SK-N-SH (cell line): Measurements from ENCODE around the gene MACROD2. TPM values are rescaled to one million over a fixed set of nuclear protein-coding genes. Genes with fewer than 3 reads are reported as not detected.

ENCODE experiments used
- CTCF ChIA-PET: fragments of 300-600, 350-600 bp; formaldehyde crosslinking; extraction: SDS; loops from one replicate; lab custom pipeline; 2021; lab: Yijun Ruan, JAX
- POLR2A ChIA-PET: fragments of 350-600 bp; sonication (Branson Sonifier 250); formaldehyde crosslinking; extraction: SDS; loops from one replicate; lab custom pipeline; 2020; ENCODE audit warnings: antibody characterized with exemption, inconsistent platforms; lab: Yijun Ruan, JAX
- DNase-seq: peaks from one replicate; pipeline ENCODE4 v3.0.0; 2012
- H2AFZ ChIP-seq: fragments of 200-600 bp; sonication (generic); 2 replicates; pipeline ENCODE4 v1.8.1; 2016; ENCODE audit warnings: antibody characterized with exemption, mild to moderate bottlenecking, low read depth
- H3F3A ChIP-seq: fragments of 200-600 bp; sonication (generic); replicated peaks from 2 replicates; pipeline ENCODE3; 2016; ENCODE audit warnings: antibody characterized with exemption, mild to moderate bottlenecking; ENCODE audit not compliant: insufficient read depth
- H3K27ac ChIP-seq, 2 experiments: fragments of 200-500 bp in 1 of 2; fragments of 200-600 bp in 1 of 2; sonication (Bioruptor generic) in 1 of 2; sonication (generic), shearing (Covaris generic) in 1 of 2; 2 replicates each; pipeline versions ENCODE4 v1.5.1 to v1.6.1; 2014 to 2016; ENCODE audit warnings: low read depth in 2 of 2, inconsistent platforms in 1 of 2, low read length in 1 of 2, mild to moderate bottlenecking in 1 of 2, mixed read lengths in 1 of 2
- H3K27me3 ChIP-seq: fragments of 200-600 bp; sonication (generic), shearing (Covaris generic); 2 replicates; pipeline ENCODE4 v1.6.1; 2016; ENCODE audit warnings: mixed run types; ENCODE audit not compliant: insufficient read depth
- H3K36me3 ChIP-seq, 2 experiments: fragments of 200-500 bp in 1 of 2; fragments of 200-600 bp in 1 of 2; sonication (Bioruptor generic) in 1 of 2; sonication (generic) in 1 of 2; replicated peaks in 1 of 2; 2 replicates each; pipeline versions ENCODE3 to v1.5.1; 2014 to 2016; ENCODE audit warnings: low read length in 1 of 2, mild to moderate bottlenecking in 1 of 2; ENCODE audit not compliant: insufficient read depth in 2 of 2, control insufficient read depth in 1 of 2
- H3K4me1 ChIP-seq, 2 experiments: fragments of 200-500 bp in 1 of 2; fragments of 200-600 bp in 1 of 2; sonication (Bioruptor generic) in 1 of 2; sonication (generic), shearing (Covaris generic) in 1 of 2; 2 replicates each; pipeline versions ENCODE4 v1.5.1 to v1.6.1; 2014 to 2016; ENCODE audit warnings: low read depth in 1 of 2, low read length in 1 of 2, mixed run types in 1 of 2; ENCODE audit not compliant: insufficient read depth in 2 of 2, control insufficient read depth in 1 of 2
- H3K4me2 ChIP-seq: fragments of 200-600 bp; sonication (generic), shearing (Covaris generic); 2 replicates; pipeline ENCODE4 v1.6.1; 2017; ENCODE audit warnings: mixed run types
- H3K4me3 ChIP-seq, 2 experiments: fragments of 200-500 bp in 1 of 2; fragments of 200-600 bp in 1 of 2; sonication (Bioruptor generic) in 1 of 2; sonication (generic), shearing (Covaris generic) in 1 of 2; 2 replicates each; pipeline versions ENCODE4 v1.5.1 to v1.8.1; 2014 to 2016; ENCODE audit warnings: low read depth in 2 of 2, inconsistent platforms in 1 of 2, low read length in 1 of 2, mild to moderate bottlenecking in 1 of 2, mixed read lengths in 1 of 2, moderate library complexity in 1 of 2
- H3K79me2 ChIP-seq: fragments of 200-600 bp; sonication (generic); 2 replicates; pipeline ENCODE4 v1.8.1; 2017; ENCODE audit warnings: mild to moderate bottlenecking; ENCODE audit not compliant: insufficient read depth
- H3K9ac ChIP-seq: fragments of 200-600 bp; sonication (generic); 2 replicates; pipeline ENCODE4 v1.6.1; 2017; ENCODE audit warnings: mixed run types
- H3K9me2 ChIP-seq: fragments of 200-600 bp; sonication (generic); 2 replicates; pipeline ENCODE4 v1.6.1; 2017; ENCODE audit warnings: mixed run types
- H3K9me3 ChIP-seq: fragments of 200-600 bp; sonication (generic); 2 replicates; pipeline ENCODE4 v1.6.1; 2017; ENCODE audit warnings: mixed run types, mild to moderate bottlenecking, moderate library complexity
- H4K20me1 ChIP-seq: fragments of 200-600 bp; sonication (generic); 2 replicates; pipeline ENCODE4 v1.6.1; 2017; ENCODE audit warnings: mild to moderate bottlenecking, mixed run types; ENCODE audit not compliant: insufficient read depth
- CHD2 ChIP-seq: fragments of 150-350 bp; IDR thresholded peaks from 2 replicates; pipeline ENCODE4 v1.6.1; 2018; ENCODE audit warnings: low read length; ENCODE audit not compliant: partially characterized antibody
- ELF1 ChIP-seq: IDR thresholded peaks from 2 replicates; pipeline ENCODE4 v1.4.0; 2012
- EP300 ChIP-seq, 2 experiments: IDR thresholded peaks; 2 replicates each; pipeline versions ENCODE4 v1.4.0 to v1.6.1; 2012; ENCODE audit warnings: borderline replicate concordance in 1 of 2, low read depth in 1 of 2, low read length in 1 of 2
- EZH2phosphoT487 ChIP-seq: fragments of 200-600 bp; sonication (generic); IDR thresholded peaks from 2 replicates; pipeline ENCODE4 v1.6.1; 2017; ENCODE audit warnings: low read depth, mixed run types, mild to moderate bottlenecking, antibody characterized with exemption, moderate library complexity, borderline replicate concordance
- FOXM1 ChIP-seq: IDR thresholded peaks from 2 replicates; pipeline ENCODE4 v1.4.0; 2012; ENCODE audit warnings: low read depth, mild to moderate bottlenecking
- GABPA ChIP-seq: IDR thresholded peaks from 2 replicates; pipeline ENCODE4 v1.4.0; 2012; ENCODE audit warnings: low read depth, mild to moderate bottlenecking
- JUND ChIP-seq: IDR thresholded peaks from 2 replicates; pipeline ENCODE4 v1.4.0; 2012
- MAX ChIP-seq: IDR thresholded peaks from 2 replicates; pipeline ENCODE4 v1.4.0; 2012; ENCODE audit warnings: low read depth
- MXI1 ChIP-seq: IDR thresholded peaks from 2 replicates; pipeline ENCODE4 v1.6.1; 2012; ENCODE audit warnings: mild to moderate bottlenecking, low read depth, low read length, improper control_type of control experiment
- RCOR1 ChIP-seq: fragments of 150-350 bp; IDR thresholded peaks from 2 replicates; pipeline ENCODE4 v1.6.1; 2017; ENCODE audit warnings: antibody characterized with exemption, low read length
- RFX5 ChIP-seq: IDR thresholded peaks from 2 replicates; pipeline ENCODE4 v1.6.1; 2012; ENCODE audit warnings: mild to moderate bottlenecking, improper control_type of control experiment, low read length
- RXRA ChIP-seq: IDR thresholded peaks from 2 replicates; pipeline ENCODE4 v1.4.0; 2012; ENCODE audit warnings: low read depth, mild to moderate bottlenecking, borderline replicate concordance
- SIN3A ChIP-seq: IDR thresholded peaks from 2 replicates; pipeline ENCODE4 v1.6.1; 2012; ENCODE audit warnings: low read depth, mild to moderate bottlenecking, low read length, moderate library complexity, borderline replicate concordance
- SMC3 ChIP-seq: IDR thresholded peaks from 2 replicates; pipeline ENCODE4 v1.6.1; 2012; ENCODE audit warnings: low read depth, low read length, improper control_type of control experiment
- TAF1 ChIP-seq: IDR thresholded peaks from 2 replicates; pipeline ENCODE4 v1.6.1; 2012; ENCODE audit warnings: low read depth, mild to moderate bottlenecking, low read length, moderate library complexity, borderline replicate concordance
- TCF12 ChIP-seq: IDR thresholded peaks from 2 replicates; pipeline ENCODE4 v1.4.0; 2012
- TEAD4 ChIP-seq: IDR thresholded peaks from 2 replicates; pipeline ENCODE4 v1.4.0; 2012; ENCODE audit warnings: mild to moderate bottlenecking, borderline replicate concordance; ENCODE audit not compliant: insufficient read depth
- YY1 ChIP-seq: IDR thresholded peaks from 2 replicates; pipeline ENCODE4 v1.4.0; 2012; ENCODE audit warnings: low read depth, mild to moderate bottlenecking
- WGBS: methylation state at CpG from one replicate; pipeline ENCODE4 v1.1.6; 2017; ENCODE audit warnings: low lambda C conversion rate; 5-methylcytosine and 5-hydroxymethylcytosine counted together
- polyA plus RNA-seq, 3 experiments: library from polyadenylated mRNA; depleted of rRNA; stranded (reverse); fragments of >200 nt; gene quantifications; 2 replicates each; pipeline ENCODE4 v1.2.3, GENCODE V29; 2012
- TF ChIP-seq, protein P1 (sequence below): IDR thresholded peaks from 2 replicates; pipeline ENCODE4 v1.4.0; 2012; ENCODE audit warnings: low read depth, borderline replicate concordance
- TF ChIP-seq, protein P2 (sequence below): fragments of 150-350 bp; IDR thresholded peaks from 2 replicates; pipeline ENCODE4 v1.6.1; 2017; ENCODE audit warnings: antibody characterized with exemption, low read length, low read depth, borderline replicate concordance

MACROD2 gene
- polyA plus RNA-seq, 1 of the 3 experiments (the other 2 are of a cell fraction) = 0.33 TPM

DNA sequence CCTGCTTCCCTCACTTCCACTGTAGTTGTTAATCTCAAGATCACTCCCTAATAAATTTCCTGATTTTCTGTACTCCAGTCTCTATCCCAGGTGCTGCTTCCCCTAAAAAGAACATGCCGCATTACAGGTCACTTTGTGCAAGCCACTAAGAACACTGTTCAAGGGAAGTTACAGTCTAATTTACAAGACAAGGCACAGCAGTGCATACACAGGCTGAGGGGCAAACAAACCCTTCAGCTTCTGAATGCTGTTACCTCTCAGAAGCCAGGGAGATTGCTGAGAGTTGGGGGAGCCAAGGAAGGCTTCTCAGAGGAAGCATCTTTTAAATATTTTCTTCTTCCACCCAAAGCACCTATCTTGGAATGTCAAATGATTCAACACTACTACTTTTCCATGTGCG, 787.4 kb downstream of the MACROD2 start:
- WGBS = 96% methylated on average over 2 of the region's 2 CpGs
- Histone ChIP-seq H3K27ac (no peak overlapping the region), H3K9me2 (no peaks in the 10 kb centered on the region), H3K36me3 (no peaks in the 10 kb centered on the region), H3K9ac (no peak overlapping the region), H3K4me3 (no peak overlapping the region), H3K9me3 (no peaks in the 10 kb centered on the region), H2AFZ (no peak overlapping the region), H4K20me1 (no peaks in the 10 kb centered on the region), H3K27me3 (no peaks in the 10 kb centered on the region), H3K79me2 (no peaks in the 10 kb centered on the region), H3K4me2 (no peak overlapping the region), H3F3A (no peaks in the 10 kb centered on the region), H3K4me1 (no peaks in the 10 kb centered on the region; a peak in 1 of 4 replicates)
- CTCF ChIA-PET = interaction anchor here (1.0 kb wide), 1 partner anchor 8 kb away, joined by 3 read pairs; no protein-coding TSS in a partner anchor
- DNase-seq = no peak
- POLR2A ChIA-PET = no interaction called here
- TF ChIP-seq CHD2 (no peak), RCOR1 (no peak), SMC3 (no peak), EP300 (IDR thresholded peaks at IDR 0.05; ENCODE audit: borderline replicate concordance in 1 of 2, low read depth in 1 of 2, low read length in 1 of 2) (no peak), TAF1 (no peak), RFX5 (no peak), FOXM1 (no peak), RXRA (no peak), TCF12 (no peak), EZH2phosphoT487 (no peak), MAX (no peak), ELF1 (no peak), MXI1 (no peak), TEAD4 (no peak), YY1 (no peak), JUND (no peak), SIN3A (no peak), GABPA (no peak)
- TF ChIP-seq, protein P1, sequence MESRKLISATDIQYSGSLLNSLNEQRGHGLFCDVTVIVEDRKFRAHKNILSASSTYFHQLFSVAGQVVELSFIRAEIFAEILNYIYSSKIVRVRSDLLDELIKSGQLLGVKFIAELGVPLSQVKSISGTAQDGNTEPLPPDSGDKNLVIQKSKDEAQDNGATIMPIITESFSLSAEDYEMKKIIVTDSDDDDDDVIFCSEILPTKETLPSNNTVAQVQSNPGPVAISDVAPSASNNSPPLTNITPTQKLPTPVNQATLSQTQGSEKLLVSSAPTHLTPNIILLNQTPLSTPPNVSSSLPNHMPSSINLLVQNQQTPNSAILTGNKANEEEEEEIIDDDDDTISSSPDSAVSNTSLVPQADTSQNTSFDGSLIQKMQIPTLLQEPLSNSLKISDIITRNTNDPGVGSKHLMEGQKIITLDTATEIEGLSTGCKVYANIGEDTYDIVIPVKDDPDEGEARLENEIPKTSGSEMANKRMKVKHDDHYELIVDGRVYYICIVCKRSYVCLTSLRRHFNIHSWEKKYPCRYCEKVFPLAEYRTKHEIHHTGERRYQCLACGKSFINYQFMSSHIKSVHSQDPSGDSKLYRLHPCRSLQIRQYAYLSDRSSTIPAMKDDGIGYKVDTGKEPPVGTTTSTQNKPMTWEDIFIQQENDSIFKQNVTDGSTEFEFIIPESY = no peak
- TF ChIP-seq, protein P2, sequence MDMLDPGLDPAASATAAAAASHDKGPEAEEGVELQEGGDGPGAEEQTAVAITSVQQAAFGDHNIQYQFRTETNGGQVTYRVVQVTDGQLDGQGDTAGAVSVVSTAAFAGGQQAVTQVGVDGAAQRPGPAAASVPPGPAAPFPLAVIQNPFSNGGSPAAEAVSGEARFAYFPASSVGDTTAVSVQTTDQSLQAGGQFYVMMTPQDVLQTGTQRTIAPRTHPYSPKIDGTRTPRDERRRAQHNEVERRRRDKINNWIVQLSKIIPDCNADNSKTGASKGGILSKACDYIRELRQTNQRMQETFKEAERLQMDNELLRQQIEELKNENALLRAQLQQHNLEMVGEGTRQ = no peak
